22Rv1 (cell line): ENCODE measurements around the gene IRF4.

Experiments used
- H3K27ac ChIP-seq: fragments of 450-650 bp; 2 replicates; pipeline ENCODE4 v1.5.1; 2017
- CTCF ChIP-seq: fragments of 450-650 bp; IDR thresholded peaks from 2 replicates; pipeline ENCODE4 v1.5.1; 2017; ENCODE audit warnings: mild to moderate bottlenecking
- ZFX ChIP-seq: fragments of 450-650 bp; IDR thresholded peaks from 2 replicates; pipeline ENCODE4 v1.6.1; 2017; ENCODE audit warnings: antibody characterized with exemption, borderline replicate concordance

Gene IRF4

GRCh38 chr6:454148-454991 is 62.8 kb downstream of the IRF4 start:
- no peak overlapping the region for H3K27ac ChIP-seq
- TF ChIP-seq CTCF (no peak), ZFX (no peak)

GRCh38 chr6:455006-455585 is 63.5 kb downstream of the IRF4 start:
- TF ChIP-seq CTCF, result no peak
- TF ChIP-seq ZFX, result no peak
- no peak overlapping the region for H3K27ac ChIP-seq

- no peak overlapping the region for H3K27ac ChIP-seq
- TF ChIP-seq CTCF, result no peak
- TF ChIP-seq ZFX, result no peak
Measured at GRCh38 chr6:455835-456234, 64.3 kb downstream of the IRF4 start.

- no peak overlapping the region for H3K27ac ChIP-seq
- TF ChIP-seq ZFX (no peak), CTCF (no peak)
Measured at GRCh38 chr6:456358-456867, 64.9 kb downstream of the IRF4 start.

GRCh38 chr6:456887-457286 is 65.3 kb downstream of the IRF4 start:
- TF ChIP-seq CTCF (no peak), ZFX (no peak)
- no peak overlapping the region for H3K27ac ChIP-seq
